H1 (cell line): ENCODE results near the gene SLC13A3. TPM values are rescaled to one million over a fixed set of nuclear protein-coding genes. Genes with fewer than 3 reads are reported as not detected.

Experiments
- BRCA1 ChIP-seq: IDR thresholded peaks from 2 replicates; pipeline ENCODE4 v1.6.1; 2012; ENCODE audit warnings: low read depth, low read length, improper control_type of control experiment
- CBX5 ChIP-seq: fragments of 300-800, 300-1000 bp; sonication (generic); IDR thresholded peaks from 2 replicates; pipeline ENCODE4 v1.7.1; 2016; ENCODE audit warnings: antibody characterized with exemption, low read length, low read depth
- CBX8 ChIP-seq: fragments of 300-800, 300-1000 bp; sonication (generic); IDR thresholded peaks from 2 replicates; pipeline ENCODE4 v1.7.1; 2016; ENCODE audit warnings: low read depth, low read length, borderline replicate concordance
- CHD2 ChIP-seq: IDR thresholded peaks from 2 replicates; pipeline ENCODE4 v1.6.1; 2012; ENCODE audit warnings: low read length, improper control_type of control experiment
- E2F6 ChIP-seq: IDR thresholded peaks from 2 replicates; pipeline ENCODE4 v1.6.1; 2012; ENCODE audit warnings: inconsistent platforms
- FOSL1 ChIP-seq: IDR thresholded peaks from 2 replicates; pipeline ENCODE4 v1.6.1; 2011; ENCODE audit warnings: mild to moderate bottlenecking, low read depth, low read length, moderate library complexity; ENCODE audit not compliant: insufficient read depth
- TBP ChIP-seq: IDR thresholded peaks from 2 replicates; pipeline ENCODE4 v1.6.1; 2011; ENCODE audit warnings: low read depth, low read length, improper control_type of control experiment
- polyA plus RNA-seq, 7 experiments: library from polyadenylated mRNA; depleted of rRNA in 3 of 7; stranded (reverse) in 5 of 7; unstranded in 2 of 7; fragments of >200 nt in 5 of 7; fragments of 200-250 nt in 2 of 7; gene quantifications; 1 replicate in 5 of 7; 2 replicates in 1 of 7; 4 replicates in 1 of 7; pipeline versions ENCODE4 v1.2.1 to v1.2.3, GENCODE V29; 2011 to 2013; ENCODE audit warnings: missing spikeins in 2 of 7, mixed read lengths in 2 of 7
- total RNA-seq: library from RNA; stranded (reverse); fragmentation: NEBNext Ultra II Directional; extraction: Animal tissue kit (Norgen Biotek cat#: 25700); gene quantifications from 2 replicates; pipeline ENCODE4 v1.2.1, GENCODE V29; 2021

SLC13A3 gene
- total and polyA plus RNA-seq, 2 of the 8 experiments (the other 6 are each of a cell fraction or from before 2014, with no cell fraction given), result 9.4 to 12.6 TPM

GRCh38 chr20:46700481-46700880, 49.2 kb upstream of the SLC13A3 start (continued):
- no peak for TF ChIP-seq TBP
- no peak for TF ChIP-seq CBX5
- no peak for TF ChIP-seq CBX8
- no peak for TF ChIP-seq E2F6
- no peak for TF ChIP-seq CHD2
- no peak for TF ChIP-seq FOSL1
- no peak for TF ChIP-seq BRCA1
